Aorta (tissue), 5 donors: ENCODE measurements around the gene TDRD12. TPM values are rescaled to one million over a fixed set of nuclear protein-coding genes. Genes with fewer than 3 reads are reported as not detected.
"Not testable (repeated sequence)": the region's sequence is repeated elsewhere in the genome, so short reads cannot be mapped to it uniquely, and the experiment has no call there.

Experiments used
- ATAC-seq: fragments of 200-7000 bp; cut with Tn5 transposase; one replicate; pipeline ENCODE4 v1.9.1; 2022; ENCODE audit warnings: moderate library complexity; ENCODE audit not compliant: low FRiP score
- DNase-seq, 2 donors: peaks; one replicate each; pipeline ENCODE4 v3.0.0-alpha.2; 2020
- H3K27ac ChIP-seq, 2 donors: one replicate each; pipeline ENCODE4 v1.5.1; 2013; ENCODE audit warnings: low read length in 2 of 2, mild to moderate bottlenecking in 2 of 2, moderate library complexity in 2 of 2, control low read depth in 1 of 2, inconsistent platforms in 1 of 2, low read depth in 1 of 2
- H3K27me3 ChIP-seq, 2 donors: one replicate each; pipeline ENCODE4 v1.6.1; 2013; ENCODE audit warnings: control low read depth in 1 of 2, low read length in 1 of 2, mild to moderate bottlenecking in 1 of 2, moderate library complexity in 1 of 2; ENCODE audit not compliant: insufficient read depth in 2 of 2, control insufficient read depth in 1 of 2
- H3K36me3 ChIP-seq, 2 donors: one replicate each; pipeline ENCODE4 v1.6.1; 2013; ENCODE audit warnings: control low read depth in 1 of 2, low read length in 1 of 2, mild to moderate bottlenecking in 1 of 2; ENCODE audit not compliant: insufficient read depth in 2 of 2, control insufficient read depth in 1 of 2
- H3K4me1 ChIP-seq, 2 donors: one replicate each; pipeline ENCODE4 v1.6.1; 2013; ENCODE audit warnings: low read length in 2 of 2, control low read depth in 1 of 2, mild to moderate bottlenecking in 1 of 2, moderate library complexity in 1 of 2; ENCODE audit not compliant: insufficient read depth in 2 of 2, control insufficient read depth in 1 of 2
- H3K4me3 ChIP-seq, 2 donors: one replicate each; pipeline ENCODE4 v1.5.1; 2013; ENCODE audit warnings: low read length in 2 of 2, control low read depth in 1 of 2, mild to moderate bottlenecking in 1 of 2
- H3K9me3 ChIP-seq: one replicate; pipeline ENCODE4 v1.6.1; 2013; ENCODE audit warnings: mild to moderate bottlenecking, low read length; ENCODE audit not compliant: control insufficient read depth
- WGBS, 2 donors: extraction: QIAGEN DNeasy Blood & Tissue Kit; methylation state at CpG; one replicate each; pipeline ENCODE4 v1.1.7; 2013; 5-methylcytosine and 5-hydroxymethylcytosine counted together
- intact Hi-C, 2 donors: fragments of 100-400 bp; cut with DNase I; formaldehyde crosslinking; loops; one replicate each; pipeline versions ENCODE4 v1.14.2 to v1.15.0; 2022
- polyA plus RNA-seq, 2 donors: library from polyadenylated mRNA; stranded (reverse); fragments of 200-250 nt; gene quantifications; one replicate each; pipeline ENCODE4 v1.2.3, GENCODE V29; 2013
- total RNA-seq, 2 donors: library from RNA; stranded (reverse); fragmentation: NEBNext Ultra II Directional; extraction: Animal tissue kit (Norgen Biotek cat#: 25700); gene quantifications; one replicate each; pipeline ENCODE4 v1.2.1, GENCODE V29; 2021
- donor health status: healthy with polysubstance abuse.
- donor health status: Bipolar disorder and iron deficiency.
- donor health status: DM: no; HTN: no; CAD: no.
- donor health status: DM: no; HTN: no; CAD: no.
- donor health status: DM: yes; HTN: yes; CAD: no.

The TDRD12 gene
- total and polyA plus RNA-seq, 4 donors: 0.03 to 0.18 TPM; not detected in 2

- ATAC-seq (no peak), DNase-seq (no peak)
- intact Hi-C loops: no loop called here
- H3K9me3 ChIP-seq: peaks cover 5% of the 10 kb centered on the region
- WGBS, 2 donors: 82 to 84% methylated on average over 5 of the region's 5 CpGs
- no peaks in the 10 kb centered on the region for H3K27me3 ChIP-seq
- H3K36me3 ChIP-seq: no peaks in the 10 kb centered on the region
- H3K27ac ChIP-seq: no peak overlapping the region
- no peaks in the 10 kb centered on the region for H3K4me1 ChIP-seq
- H3K4me3 ChIP-seq: no peak overlapping the region
These were observed 52.0 kb downstream of the TDRD12 start for GRCh38 chr19:32771596-32771995.

GRCh38 chr19:32773126-32773525 is 53.6 kb downstream of the TDRD12 start:
- 42 to 43% methylated on average over 4 of the region's 4 CpGs for WGBS, 2 donors
- no peaks in the 10 kb centered on the region for H3K4me1 ChIP-seq
- intact Hi-C loops: no loop called here
- H3K27me3 ChIP-seq: no peaks in the 10 kb centered on the region
- H3K27ac ChIP-seq: no peak overlapping the region
- no peaks in the 10 kb centered on the region for H3K36me3 ChIP-seq
- DNase-seq: no peak
- peaks cover 5% of the 10 kb centered on the region for H3K9me3 ChIP-seq
- no peak for ATAC-seq
- H3K4me3 ChIP-seq: no peak overlapping the region

DNA sequence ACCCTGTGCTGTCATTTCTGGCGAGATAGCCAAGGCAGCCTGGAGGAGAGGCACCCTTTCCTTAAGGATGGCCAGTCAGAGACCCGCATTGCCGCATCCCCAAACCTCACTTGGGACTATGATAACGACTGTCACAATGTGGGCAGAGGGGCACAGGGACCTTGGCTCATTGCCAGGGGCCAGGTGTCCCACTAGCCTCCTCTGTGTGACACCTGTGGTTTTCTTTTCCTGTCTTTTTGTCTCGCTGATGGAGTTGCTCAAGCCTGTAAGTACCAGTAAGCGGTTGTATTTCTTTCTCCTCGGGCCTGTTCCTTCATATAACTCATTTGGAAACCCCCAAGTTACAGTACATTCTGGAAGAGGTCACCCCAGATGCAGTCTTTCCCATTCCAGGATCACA is 59.5 kb downstream of the TDRD12 start:
- H3K4me1 ChIP-seq: no peaks in the 10 kb centered on the region

GRCh38 chr19:32781280-32781679 is 61.7 kb downstream of the TDRD12 start:
- intact Hi-C loops: no loop called here
- Histone ChIP-seq H3K27me3 (no peaks in the 10 kb centered on the region), H3K27ac (no peak overlapping the region), H3K9me3 (peaks cover 2% of the 10 kb centered on the region), H3K36me3 (no peaks in the 10 kb centered on the region), H3K4me3 (no peak overlapping the region), H3K4me1 (no peaks in the 10 kb centered on the region)
- DNase-seq (no peak), ATAC-seq (no peak)
- 83 to 92% methylated on average over 2 of the region's 2 CpGs for WGBS, 2 donors

More for the DNA sequence above, 59.5 kb downstream of the TDRD12 start:
- ATAC-seq (no peak), DNase-seq (no peak)
- Histone ChIP-seq H3K4me3 (no peak overlapping the region), H3K9me3 (peaks cover 2% of the 10 kb centered on the region), H3K36me3 (no peaks in the 10 kb centered on the region), H3K27me3 (no peaks in the 10 kb centered on the region), H3K27ac (no peak overlapping the region)
- WGBS, 2 donors: 60 to 67% methylated on average over 7 of the region's 7 CpGs
- intact Hi-C loops: no loop called here

DNA sequence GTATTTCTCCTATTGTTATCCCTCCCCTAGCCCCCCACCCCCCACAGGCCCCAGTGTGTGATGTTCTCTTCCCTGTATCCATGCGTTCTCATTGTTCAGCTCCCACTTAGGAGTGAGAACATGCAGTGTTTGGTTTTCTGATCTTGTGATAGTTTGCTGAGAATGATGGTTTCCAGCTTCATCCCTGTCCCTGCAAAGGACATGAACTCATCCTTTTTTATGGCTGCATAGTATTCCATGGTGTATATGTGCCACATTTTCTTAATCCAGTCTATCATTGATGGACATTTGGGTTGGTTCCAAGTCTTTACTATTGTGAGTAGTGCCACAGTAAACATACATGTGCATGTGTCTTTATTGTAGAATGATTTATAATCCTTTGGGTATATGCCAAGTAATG is 62.5 kb downstream of the TDRD12 start:
- H3K4me3 ChIP-seq, DNase-seq, H3K36me3 ChIP-seq, H3K9me3 ChIP-seq, ATAC-seq, H3K4me1 ChIP-seq, intact Hi-C loops, H3K27ac ChIP-seq, H3K27me3 ChIP-seq: not testable (repeated sequence)
- WGBS, 2 donors: 98 to 100% methylated on average over 1 of the region's 1 CpG

DNA sequence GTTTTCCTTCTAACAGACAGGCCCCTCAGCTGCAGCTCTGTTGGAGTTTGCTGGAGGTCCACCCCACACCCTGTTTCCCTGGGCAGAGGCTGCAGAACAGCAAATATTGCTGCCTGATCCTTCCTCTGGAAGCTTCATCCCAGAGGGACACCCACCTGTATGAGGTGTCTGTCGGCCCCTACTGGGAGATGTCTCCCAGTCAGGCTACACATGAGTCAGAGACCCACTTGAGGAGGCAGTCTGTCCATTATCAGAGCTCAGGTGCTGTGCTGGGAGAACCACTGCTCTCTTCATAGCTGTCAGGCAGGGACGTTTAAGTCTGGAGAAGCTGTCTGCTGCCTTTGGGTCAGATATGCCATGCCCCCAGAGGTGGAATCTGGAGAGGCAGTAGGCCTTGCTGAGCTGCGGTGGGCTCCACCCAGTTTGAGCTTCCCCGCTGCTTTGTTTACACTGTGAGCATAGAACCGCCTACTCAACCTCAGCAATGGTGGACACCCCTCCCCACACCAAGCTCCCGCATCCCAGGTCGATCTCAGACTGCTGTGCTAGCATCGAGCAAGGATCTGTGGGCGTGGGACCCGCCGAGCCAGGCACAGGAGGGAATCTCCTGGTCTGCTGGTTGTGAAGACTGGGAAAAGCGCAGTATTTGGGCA is 67.7 kb downstream of the TDRD12 start:
- intact Hi-C loops, ATAC-seq: not testable (repeated sequence)
- WGBS, 2 donors: 47 to 56% methylated on average over 12 of the region's 12 CpGs

DNA sequence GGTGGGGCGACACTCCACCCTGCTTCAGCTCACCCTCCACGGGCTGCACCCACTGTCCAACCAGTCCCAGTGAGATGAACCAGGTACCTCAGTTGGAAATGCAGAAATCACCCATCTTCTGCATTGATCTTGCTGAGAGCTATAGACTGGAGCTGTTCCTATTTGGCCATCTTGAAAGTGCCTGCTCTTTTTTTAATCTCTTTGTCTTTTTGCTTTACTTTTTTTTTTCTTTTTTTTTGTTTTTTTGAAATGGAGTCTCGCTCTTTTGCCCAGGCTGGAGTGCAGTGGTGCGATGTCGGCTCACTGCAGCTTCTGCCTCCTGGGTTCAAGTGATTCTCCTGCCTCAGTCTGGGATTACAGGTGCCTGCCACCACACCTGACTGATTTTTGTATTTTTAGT is 68.3 kb downstream of the TDRD12 start:
- intact Hi-C loops, H3K4me3 ChIP-seq, H3K9me3 ChIP-seq, H3K36me3 ChIP-seq, ATAC-seq, H3K27ac ChIP-seq, H3K4me1 ChIP-seq, H3K27me3 ChIP-seq, DNase-seq: not testable (repeated sequence)
- 89 to 94% methylated on average over 5 of the region's 5 CpGs for WGBS, 2 donors

More for the DNA sequence above, 67.7 kb downstream of the TDRD12 start:
- DNase-seq, H3K9me3 ChIP-seq, H3K36me3 ChIP-seq, H3K4me3 ChIP-seq, H3K4me1 ChIP-seq, H3K27me3 ChIP-seq, H3K27ac ChIP-seq: not testable (repeated sequence)

DNA sequence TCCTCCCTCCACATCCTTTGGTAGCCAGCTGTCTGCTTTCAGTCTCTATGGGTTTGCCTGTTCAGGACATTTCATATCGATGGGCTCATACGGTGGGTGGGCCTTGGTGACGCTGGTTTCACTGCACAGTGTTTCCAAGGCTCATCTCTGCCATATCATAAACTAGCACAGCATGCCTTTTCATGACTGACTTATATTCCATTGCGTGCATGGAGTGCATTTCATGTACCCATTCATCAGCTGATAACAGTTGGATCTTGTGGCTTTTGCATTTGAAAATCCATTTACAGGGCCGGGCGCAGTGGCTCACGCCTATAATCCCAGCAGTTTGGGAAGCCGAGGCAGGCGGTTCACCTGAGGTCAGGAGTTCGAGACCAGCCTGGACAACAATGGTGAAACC is 69.9 kb downstream of the TDRD12 start:
- no peaks in the 10 kb centered on the region for H3K4me1 ChIP-seq
- no peaks in the 10 kb centered on the region for H3K36me3 ChIP-seq
- intact Hi-C loops: no loop called here
- no peak for DNase-seq
- no peak for ATAC-seq
- H3K9me3 ChIP-seq: no peaks in the 10 kb centered on the region
- no peak overlapping the region for H3K27ac ChIP-seq
- no peak overlapping the region for H3K4me3 ChIP-seq
- no peaks in the 10 kb centered on the region for H3K27me3 ChIP-seq
- WGBS, 2 donors: 91 to 94% methylated on average over 10 of the region's 10 CpGs

- ATAC-seq (no peak), DNase-seq (no peak)
- Histone ChIP-seq H3K36me3 (no peaks in the 10 kb centered on the region), H3K27me3 (peaks cover 0 to 2% of the 10 kb centered on the region in 2 donors), H3K9me3 (no peaks in the 10 kb centered on the region), H3K4me1 (no peaks in the 10 kb centered on the region), H3K27ac (no peak overlapping the region), H3K4me3 (no peak overlapping the region)
- intact Hi-C loops: no loop called here
- WGBS, 2 donors: 65 to 68% methylated on average over 4 of the region's 4 CpGs
These were observed 78.6 kb downstream of the TDRD12 start for GRCh38 chr19:32798201-32798600.
